ENCODE results near the gene FBXO38. TPM values are rescaled to one million over a fixed set of nuclear protein-coding genes. Genes with fewer than 3 reads are reported as not detected.

FBXO38 gene
- polyA plus RNA-seq, 1 experiment = 40.9 TPM

DNA sequence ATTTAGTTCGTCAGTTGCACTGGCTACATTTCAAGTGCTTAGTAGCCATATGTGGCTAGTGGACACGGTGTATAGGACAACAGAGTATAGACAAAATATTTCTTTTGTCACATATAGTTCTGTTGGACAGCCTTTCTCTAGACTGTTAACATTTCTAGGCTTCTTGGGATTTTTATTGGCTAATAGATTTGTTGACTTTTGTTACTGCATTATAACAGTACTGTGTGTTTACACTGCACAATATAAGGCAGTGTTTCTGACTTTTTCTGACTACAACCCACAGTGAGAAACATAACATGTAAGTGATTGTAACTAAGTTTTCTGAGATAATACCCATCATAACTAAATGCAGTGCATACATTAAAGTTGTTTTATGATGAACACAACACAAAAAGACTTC lies 11.3 kb downstream of the FBXO38 start:
- no peaks in the 10 kb centered on the region for H3K27me3 ChIP-seq (ENCODE audit: control insufficient read depth, insufficient read depth, low read length)
- no peak for DNase-seq (ENCODE audit: low read depth, low spot score)
- ChIA-PET POLR2A (no interaction called here), CTCF (interaction anchor here (1.8 kb wide), 1 partner anchor 336 kb away, joined by 3 read pairs; no protein-coding TSS in a partner anchor)
- no peaks in the 10 kb centered on the region for H3K9me3 ChIP-seq (ENCODE audit: control insufficient read depth, insufficient read depth, low read length)
- no peak overlapping the region for H3K4me3 ChIP-seq (ENCODE audit: low read depth, low read length)
- TF ChIP-seq, protein P1, sequence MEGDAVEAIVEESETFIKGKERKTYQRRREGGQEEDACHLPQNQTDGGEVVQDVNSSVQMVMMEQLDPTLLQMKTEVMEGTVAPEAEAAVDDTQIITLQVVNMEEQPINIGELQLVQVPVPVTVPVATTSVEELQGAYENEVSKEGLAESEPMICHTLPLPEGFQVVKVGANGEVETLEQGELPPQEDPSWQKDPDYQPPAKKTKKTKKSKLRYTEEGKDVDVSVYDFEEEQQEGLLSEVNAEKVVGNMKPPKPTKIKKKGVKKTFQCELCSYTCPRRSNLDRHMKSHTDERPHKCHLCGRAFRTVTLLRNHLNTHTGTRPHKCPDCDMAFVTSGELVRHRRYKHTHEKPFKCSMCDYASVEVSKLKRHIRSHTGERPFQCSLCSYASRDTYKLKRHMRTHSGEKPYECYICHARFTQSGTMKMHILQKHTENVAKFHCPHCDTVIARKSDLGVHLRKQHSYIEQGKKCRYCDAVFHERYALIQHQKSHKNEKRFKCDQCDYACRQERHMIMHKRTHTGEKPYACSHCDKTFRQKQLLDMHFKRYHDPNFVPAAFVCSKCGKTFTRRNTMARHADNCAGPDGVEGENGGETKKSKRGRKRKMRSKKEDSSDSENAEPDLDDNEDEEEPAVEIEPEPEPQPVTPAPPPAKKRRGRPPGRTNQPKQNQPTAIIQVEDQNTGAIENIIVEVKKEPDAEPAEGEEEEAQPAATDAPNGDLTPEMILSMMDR (IDR thresholded peaks at IDR 0.05; ENCODE audit: low read depth, low read length) = no peak
- H3K27ac ChIP-seq (ENCODE audit: low read depth, low read length) = no peak overlapping the region

DNA sequence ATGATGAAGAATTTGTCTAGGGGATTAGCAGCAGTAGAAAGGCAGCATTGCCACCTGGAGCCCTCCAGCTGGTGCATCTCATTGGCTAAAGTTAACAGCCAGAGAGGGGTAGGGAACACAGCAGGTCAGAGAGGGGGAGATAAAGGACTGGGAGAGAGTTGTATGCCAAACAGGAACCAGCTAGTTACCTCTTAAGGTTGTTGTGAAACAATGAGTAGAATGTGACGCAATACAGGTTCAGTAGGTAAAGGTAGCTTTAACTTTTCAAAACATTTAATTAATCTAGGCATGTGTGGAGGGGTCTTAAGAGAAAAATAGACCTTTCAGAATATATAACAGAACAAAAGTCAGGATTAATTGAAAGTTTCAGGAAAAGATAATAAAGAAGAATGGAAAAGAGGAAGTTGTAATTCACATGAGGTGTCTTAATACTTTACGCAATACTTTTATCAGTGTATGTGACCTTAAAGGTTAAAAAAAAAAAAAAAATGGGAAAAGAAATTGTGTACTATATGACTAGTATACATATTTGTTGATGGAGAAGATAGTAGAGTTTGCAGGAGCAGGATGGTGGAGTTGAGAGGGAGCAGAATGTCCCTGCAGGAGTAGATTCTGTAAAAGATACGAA lies 14.3 kb downstream of the FBXO38 start:
- no peak for DNase-seq (ENCODE audit: low read depth, low spot score)
- no peak overlapping the region for H3K4me3 ChIP-seq (ENCODE audit: low read depth, low read length)
- TF ChIP-seq, protein P1 (IDR thresholded peaks at IDR 0.05; ENCODE audit: low read depth, low read length) = no peak
- H3K27ac ChIP-seq (ENCODE audit: low read depth, low read length) = no peak overlapping the region
- no peaks in the 10 kb centered on the region for H3K27me3 ChIP-seq (ENCODE audit: control insufficient read depth, insufficient read depth, low read length)
- CTCF ChIA-PET = interaction anchor here (0.8 kb wide), 1 partner anchor 333 kb away, joined by 5 read pairs; no protein-coding TSS in a partner anchor
- POLR2A ChIA-PET = no interaction called here
- no peaks in the 10 kb centered on the region for H3K9me3 ChIP-seq (ENCODE audit: control insufficient read depth, insufficient read depth, low read length)

DNA sequence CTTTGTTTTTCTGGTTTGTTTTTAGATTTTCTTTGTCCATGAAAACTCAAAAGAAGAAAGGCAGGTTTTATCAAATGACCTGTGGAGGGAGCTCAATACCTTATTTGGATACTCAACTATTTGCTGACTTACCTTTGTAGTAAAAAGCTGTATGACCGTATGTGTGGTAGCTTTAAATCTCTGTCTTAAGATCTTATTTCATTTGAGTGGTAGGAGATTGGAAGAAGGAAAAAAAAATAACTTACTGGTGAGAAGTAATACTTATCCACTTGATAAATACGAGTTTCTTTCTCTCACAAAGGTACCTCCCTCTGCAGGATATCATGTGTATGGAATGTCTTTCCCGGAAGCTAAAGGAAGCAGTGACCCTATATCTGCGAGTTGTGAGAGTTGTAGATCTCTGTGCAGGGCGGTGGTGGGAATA lies 15.0 kb downstream of the FBXO38 start:
- H3K27ac ChIP-seq (ENCODE audit: low read depth, low read length) = no peak overlapping the region
- ChIA-PET CTCF (interaction anchor here (0.6 to 0.8 kb wide), 2 partner anchors 332 to 815 kb away, joined by 4 to 5 read pairs; no protein-coding TSS in a partner anchor), POLR2A (no interaction called here)
- TF ChIP-seq, protein P1 (IDR thresholded peaks at IDR 0.05; ENCODE audit: low read depth, low read length) = no peak
- H3K27me3 ChIP-seq (ENCODE audit: control insufficient read depth, insufficient read depth, low read length) = no peaks in the 10 kb centered on the region
- DNase-seq (ENCODE audit: low read depth, low spot score) = no peak
- H3K9me3 ChIP-seq (ENCODE audit: control insufficient read depth, insufficient read depth, low read length) = no peaks in the 10 kb centered on the region
- no peak overlapping the region for H3K4me3 ChIP-seq (ENCODE audit: low read depth, low read length)

DNA sequence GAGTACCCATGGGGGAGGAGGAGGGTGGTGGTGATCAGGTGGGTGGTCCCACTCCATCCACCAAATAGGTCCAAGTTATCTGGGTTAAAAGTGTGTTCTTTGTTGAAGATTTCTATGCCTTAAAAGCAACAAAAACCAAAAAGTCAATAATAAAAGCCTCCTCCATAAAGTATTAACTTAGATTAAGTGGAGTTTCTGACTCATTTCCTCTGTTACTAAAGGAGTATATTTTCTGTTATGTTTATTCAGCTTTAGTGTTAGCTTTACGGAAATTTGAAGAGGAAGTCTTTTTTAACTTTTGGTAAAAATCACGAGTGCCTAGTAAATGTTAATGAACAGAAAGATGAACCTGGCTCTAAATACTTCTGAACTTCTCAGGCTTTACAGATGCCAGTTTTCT lies 17.8 kb downstream of the FBXO38 start:
- Histone ChIP-seq H3K9me3 (ENCODE audit: control insufficient read depth, insufficient read depth, low read length) (no peaks in the 10 kb centered on the region), H3K27me3 (ENCODE audit: control insufficient read depth, insufficient read depth, low read length) (no peaks in the 10 kb centered on the region), H3K4me3 (ENCODE audit: low read depth, low read length) (no peak overlapping the region; the same call in 1 of the 2 replicates), H3K27ac (ENCODE audit: low read depth, low read length) (no peak overlapping the region)
- TF ChIP-seq, protein P1 (IDR thresholded peaks at IDR 0.05; ENCODE audit: low read depth, low read length) = no peak
- ChIA-PET CTCF (interaction anchor here (1.4 to 6.6 kb wide), 6 partner anchors 13 to 330 kb away, joined by 3 to 48 read pairs (median 6); no protein-coding TSS in a partner anchor), POLR2A (interaction anchor here (1.7 kb wide), 1 partner anchor 14 kb away, joined by 6 read pairs; no protein-coding TSS in a partner anchor)
- DNase-seq (ENCODE audit: low read depth, low spot score) = no peak

DNA sequence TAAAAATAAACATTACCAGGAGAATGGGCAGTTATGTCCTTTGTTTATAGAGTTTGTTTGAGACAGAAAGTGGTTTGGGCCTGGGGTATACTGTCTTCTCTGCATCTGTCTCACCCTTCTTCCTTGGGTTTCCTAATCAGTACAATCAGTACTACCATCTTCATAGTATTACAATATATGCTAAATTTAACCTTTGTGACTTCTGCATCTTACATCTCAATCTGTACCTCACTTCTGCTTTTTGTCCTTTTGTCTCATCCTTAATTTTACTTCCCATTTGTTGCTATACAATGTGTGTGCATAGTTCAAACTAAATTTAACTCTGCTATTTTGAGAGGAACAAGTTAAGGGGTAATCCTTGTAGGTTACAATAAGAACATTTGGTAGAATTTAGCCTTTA lies 19.6 kb downstream of the FBXO38 start:
- Histone ChIP-seq H3K9me3 (ENCODE audit: control insufficient read depth, insufficient read depth, low read length) (no peaks in the 10 kb centered on the region), H3K27ac (ENCODE audit: low read depth, low read length) (no peak overlapping the region), H3K4me3 (ENCODE audit: low read depth, low read length) (no peak overlapping the region), H3K27me3 (ENCODE audit: control insufficient read depth, insufficient read depth, low read length) (no peaks in the 10 kb centered on the region)
- TF ChIP-seq, protein P1 (IDR thresholded peaks at IDR 0.05; ENCODE audit: low read depth, low read length) = no peak
- CTCF ChIA-PET = interaction anchor here (0.9 to 6.6 kb wide), 3 partner anchors 29 to 712 kb away, joined by 3 to 48 read pairs (median 4); no protein-coding TSS in a partner anchor
- DNase-seq (ENCODE audit: low read depth, low spot score) = no peak
- POLR2A ChIA-PET = no interaction called here

Data from AG04450 (cell line).